RPMI8226 (cell line): ENCODE measurements around the gene PAX3.

Experiments used
- DNase-seq: peaks from one replicate; pipeline ENCODE4 v3.0.0-alpha.2; 2015

Gene PAX3

DNA sequence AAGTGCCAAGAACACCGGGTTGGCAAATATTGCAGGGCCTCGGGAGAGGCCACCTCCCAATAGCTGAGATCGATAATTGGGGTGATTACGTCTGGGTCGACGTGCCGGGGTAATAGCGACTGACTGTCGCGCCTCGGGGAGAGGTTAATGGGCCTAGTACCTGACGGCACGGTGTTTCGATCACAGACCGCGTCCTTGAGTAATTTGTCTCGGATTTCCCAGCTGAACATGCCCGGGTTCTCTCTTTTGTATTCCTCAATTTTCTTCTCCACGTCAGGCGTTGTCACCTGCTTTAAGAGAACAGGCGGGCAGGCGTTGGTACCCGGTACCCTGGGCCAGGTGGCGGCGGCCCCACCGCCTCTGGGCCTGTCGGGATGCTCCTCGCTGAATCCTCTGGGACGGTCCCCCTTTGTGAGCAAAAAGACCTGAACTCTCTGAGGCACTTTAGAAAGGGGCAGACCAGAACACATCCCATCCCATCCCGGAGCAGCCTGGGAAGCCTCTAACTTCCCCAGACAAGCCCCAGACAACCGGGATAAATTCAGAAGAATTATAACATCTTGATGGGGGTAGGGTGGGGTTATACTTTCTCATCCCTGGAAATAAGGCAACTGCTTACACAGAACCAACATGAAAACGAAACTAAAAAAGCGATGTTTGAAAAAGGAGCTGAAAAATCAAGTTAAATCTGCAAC, 3.3 kb downstream of the PAX3 start:
- DNase-seq: no peak

DNA sequence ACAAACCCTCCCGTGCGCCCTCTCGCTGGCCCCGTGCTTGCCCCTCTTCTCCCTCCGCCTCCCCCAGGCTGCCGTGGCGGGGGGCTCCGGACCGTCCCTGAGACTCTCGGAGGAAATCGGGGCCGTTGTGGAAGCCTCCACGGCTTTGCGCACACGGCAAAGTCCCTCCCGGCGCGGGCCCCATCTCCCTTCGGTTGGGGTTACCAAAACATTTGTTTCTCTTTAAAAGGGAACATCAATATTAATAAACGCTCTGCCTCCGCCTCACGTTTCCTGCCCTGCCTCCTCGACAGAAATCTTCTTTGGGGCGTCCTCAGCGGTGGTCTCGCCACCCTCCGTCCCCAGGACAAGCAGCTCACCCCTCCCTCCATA, 3.8 kb downstream of the PAX3 start:
- no peak for DNase-seq

DNA sequence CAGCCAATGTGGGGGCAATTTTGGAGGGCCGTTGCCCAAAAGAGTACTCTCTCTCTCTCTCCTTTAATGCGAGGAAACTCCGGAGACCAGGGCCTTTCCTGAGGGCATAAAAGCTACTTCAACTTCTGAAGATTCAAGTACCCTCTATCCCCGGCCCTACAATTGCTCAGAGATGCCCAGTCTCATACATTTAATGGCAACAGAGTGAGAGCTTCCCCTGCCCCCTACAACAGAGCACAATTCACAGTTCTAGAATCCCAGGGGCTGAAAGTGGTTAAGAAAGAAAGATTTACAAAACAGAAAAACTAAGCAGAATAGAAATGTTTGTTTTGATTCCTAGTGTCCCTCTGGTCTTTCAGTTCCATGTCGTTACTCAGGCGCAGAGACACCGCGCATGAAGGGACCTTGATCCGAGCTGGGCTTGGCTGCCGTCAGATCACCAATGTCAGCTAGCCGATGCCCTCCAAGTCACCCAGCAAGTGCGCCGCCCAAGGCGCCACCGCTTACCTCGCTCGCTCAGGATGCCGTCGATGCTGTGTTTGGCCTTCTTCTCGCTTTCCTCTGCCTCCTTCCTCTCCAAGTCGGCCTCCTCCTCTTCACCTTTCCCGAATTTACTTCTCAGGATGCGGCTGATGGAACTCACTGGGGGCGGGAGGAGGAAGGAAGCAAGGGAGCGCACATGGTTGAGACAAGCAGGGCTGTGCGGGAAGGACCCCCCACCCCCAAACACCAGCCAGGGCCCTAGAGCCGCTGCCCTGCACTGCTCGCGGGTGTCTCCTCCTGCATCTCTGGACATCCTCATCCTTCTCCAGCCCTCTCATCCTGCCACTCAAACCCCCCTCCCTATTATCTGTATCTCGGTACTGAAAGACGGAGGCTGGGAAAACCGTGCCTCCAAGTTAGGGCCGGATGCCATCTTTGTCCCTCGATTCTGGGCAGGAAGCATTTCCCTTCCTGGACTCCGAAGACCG, 4.9 kb downstream of the PAX3 start:
- no peak for DNase-seq

DNA sequence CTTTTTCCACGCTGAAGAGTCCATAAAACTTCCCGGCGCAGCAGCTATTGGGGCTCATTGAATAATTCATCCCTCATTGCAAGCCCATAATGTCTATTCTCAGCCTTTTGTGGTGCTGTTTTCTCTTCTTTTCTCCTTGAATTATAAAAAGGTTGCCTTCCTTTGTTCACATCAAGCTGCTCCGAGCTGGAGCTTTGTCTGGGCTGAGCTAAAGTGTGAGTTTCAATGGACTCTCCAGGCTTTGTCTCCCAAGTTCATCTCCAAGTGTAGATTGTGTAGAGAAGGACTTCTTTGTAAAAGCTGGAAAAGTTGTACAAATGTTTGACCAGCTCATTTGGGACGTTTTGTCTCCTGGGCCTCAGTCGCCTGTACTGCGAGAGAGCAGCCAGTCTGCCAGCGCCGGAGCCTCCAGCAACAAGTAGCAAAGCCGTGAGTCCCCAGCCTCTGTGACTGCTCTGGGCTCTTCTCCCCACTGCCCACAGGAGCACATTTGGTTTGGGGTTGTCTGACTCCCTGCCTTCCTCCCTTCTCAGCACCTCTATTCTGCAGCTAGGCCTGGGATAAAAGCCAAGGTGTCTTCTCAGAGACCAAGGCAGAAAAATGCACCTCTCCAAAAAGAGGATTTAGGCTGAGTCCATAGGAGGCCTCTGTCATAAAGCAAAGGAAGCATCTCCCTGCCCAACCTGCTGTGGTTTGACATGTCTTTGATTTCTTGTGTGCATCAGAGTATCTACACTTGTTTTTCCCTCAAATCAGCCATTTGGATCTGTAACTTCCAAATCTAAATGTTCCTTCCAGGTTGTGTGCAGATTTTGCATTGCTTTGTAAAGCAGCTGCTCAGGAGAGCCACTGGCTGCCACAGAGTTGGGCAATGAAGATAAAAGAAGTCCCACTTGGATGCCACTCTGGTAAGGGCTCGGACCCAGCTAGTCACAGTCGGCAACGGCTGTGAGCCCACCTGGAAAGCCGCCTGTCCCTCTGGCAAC, 6.4 kb downstream of the PAX3 start:
- no peak for DNase-seq

DNA sequence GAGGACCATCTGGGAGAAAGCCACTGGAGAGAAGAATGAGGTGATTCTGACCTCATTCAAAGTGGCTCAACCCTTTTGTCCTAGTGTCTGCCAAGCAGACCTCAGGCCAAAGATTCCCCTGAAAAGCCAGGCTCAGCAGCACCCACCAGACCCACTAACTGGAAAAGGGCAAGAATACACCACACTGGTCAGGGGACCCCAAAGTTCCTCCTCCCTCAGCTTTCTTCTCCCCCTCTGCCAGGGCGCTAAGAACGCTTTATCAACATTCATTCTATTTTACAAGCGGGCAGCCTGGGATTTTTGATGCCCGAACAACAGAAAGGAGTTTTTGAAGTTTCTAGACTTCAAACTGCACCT, 7.3 kb downstream of the PAX3 start:
- DNase-seq: no peak

DNA sequence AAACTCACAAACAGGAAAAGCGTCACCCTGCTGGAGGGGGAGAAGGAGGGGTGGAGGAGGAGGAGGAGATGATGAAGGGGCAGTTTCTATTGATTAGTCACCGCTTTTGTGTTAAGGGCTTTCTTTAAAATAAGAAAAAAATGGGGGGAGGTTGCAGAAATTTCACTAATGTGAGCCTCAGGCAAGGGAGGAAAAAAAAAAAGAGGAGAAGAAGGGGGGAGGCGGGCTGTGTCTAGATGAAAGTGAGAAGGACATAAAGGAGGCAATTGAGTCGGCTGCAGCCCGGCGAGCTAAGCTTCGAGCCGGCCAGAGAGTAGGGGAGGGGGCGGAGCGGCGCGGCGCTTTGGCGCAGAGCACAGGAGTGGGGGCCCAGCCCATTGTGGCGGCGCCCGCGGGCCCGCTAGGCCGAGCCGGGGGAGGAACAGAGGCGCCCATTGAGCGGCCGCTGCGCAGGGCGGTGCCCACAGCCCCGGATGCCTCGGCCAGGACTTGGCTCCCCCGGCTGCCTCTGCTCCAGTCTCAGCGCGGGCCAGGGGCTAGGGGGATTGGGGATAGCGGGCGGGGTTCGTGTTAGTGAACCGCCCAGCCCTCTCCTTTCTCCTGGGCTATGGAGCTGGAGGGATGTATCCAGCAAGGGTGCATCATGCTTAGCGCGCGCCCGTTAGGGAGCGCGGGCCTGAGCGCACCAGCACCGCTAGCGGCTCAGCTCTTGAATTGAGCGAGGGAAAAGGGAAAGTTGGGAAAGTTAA, 7.9 kb downstream of the PAX3 start:
- DNase-seq: no peak

DNA sequence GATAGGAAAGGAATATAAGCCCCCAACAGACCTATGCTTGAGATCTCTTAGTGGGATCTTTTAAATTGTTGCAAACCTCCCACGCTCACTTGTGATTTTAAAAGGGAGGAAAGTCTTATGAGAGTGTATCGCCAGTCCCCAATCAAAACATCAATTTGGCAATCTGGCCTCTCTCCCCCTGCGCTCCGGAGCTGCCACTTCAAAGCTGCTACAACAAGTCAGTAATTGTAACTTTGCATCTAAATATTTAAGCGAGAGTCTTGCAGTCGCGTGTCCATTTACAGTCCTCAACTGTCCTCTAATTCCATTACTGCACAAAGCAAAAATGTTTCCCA, 8.4 kb downstream of the PAX3 start:
- no peak for DNase-seq

DNA sequence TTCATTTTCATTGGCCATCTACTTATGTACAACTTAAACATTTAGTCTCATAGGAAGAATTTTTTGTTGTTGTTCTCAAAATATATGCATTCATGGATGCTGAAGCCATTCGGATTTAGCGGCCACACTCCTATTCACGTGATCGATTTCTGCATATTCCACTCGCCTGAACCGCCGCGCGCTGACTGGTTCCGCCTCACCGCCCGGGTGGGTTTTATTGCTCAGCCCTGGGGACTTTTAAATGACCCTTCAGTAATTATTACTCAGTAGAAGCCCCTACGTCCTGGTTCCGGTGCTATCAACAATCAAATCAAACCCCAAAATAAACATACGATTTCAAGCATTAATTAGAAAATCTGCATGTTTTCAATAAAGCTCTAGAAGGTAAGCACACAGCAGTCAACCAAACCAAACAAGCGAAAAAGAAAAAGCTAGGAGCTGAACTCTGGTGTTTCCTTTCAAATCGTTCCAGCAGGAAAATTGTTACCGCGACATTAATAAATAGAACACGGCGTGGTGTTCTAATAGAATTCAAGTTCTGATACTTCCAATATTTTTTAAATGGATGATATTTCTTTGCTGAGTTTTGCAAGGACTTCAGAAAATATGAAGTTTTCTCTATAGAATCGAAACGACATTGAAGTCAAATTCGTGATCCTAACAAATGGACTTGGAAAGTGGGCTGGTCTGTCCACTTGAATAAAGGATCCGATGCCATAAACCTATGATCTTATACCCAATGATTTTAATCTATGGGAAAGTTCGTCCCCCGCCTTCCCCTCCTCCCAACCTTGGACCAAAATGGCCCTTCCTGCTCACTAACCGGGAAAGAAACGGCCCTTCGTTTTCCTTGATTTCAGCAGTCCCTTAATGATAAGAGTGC, 9.3 kb downstream of the PAX3 start:
- no peak for DNase-seq

DNA sequence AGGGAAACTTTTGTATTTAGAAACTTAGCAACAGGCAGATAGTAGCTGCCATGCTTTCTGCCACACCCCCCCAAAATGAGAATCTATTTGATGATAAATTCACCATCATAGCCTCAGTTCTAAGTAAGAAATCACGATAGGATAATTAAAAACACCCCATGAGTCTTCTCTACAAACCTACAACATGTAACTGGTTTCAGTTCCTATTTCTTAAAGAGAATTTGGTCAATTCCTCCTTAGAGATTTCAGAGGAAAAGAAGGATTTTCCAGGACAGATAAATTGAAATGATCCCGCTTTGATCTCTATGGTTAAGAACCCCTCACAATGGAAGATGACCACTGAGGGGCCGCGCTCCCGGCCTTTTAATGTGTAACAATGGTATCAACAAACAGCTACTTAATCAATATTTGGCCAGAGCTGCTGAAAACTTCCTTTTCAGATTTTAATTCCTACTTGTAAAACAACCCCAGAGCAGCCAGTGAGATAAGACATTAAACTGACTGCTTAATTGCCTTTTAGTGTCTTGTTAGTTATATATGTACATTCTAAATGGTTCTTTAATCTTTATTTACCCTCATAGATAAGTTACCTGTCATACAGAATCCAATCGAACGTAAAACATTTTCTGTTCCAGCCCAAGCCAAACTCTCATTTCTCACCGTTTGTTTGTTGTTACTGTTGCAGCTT, 10.1 kb downstream of the PAX3 start:
- DNase-seq: no peak

DNA sequence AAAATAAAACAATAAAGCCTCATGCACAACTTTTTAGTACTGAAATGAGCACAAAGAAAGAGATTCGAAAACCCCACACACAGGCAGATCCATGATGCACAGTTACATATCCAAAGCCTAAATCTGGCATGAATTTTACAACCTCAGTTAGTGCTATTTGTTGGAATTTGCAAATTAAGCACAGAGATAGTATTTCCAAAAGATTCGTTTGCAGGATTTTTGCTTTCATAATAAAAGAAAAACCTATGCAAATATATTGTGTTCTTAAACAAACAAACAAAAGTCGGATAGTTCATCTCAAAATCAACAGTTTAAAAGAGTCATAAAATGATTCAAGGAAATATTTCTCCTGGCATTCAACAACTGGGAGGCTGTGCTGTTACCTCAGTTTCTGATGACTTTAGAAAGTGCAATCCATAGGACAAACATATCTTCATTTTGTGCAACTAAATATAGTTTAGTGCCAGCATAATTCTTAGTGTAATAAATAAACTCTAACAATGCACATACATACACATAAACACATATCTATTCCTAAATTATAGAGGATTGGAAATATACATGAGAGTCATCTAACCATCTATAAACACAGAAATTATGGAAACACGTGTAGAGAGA, 10.8 kb downstream of the PAX3 start:
- no peak for DNase-seq

DNA sequence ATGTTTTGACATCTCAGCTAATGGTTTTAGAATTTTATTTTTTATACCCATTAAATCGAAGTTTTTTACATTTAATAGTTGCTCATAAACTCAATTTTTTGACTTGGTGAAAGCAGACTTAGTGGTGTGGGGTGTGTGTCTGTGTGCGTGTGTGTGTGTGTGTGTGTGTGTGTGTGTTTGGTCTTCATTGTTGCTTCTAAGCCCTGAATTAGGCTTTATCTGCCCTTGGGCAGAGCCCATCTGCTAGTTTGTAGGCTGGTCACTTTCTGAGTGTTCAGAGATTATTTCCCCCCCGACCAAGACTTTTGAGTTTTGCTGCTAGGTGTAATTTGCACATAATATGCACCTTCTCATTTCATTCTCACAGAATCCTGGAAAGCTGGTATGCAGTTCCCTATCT, 14.3 kb downstream of the PAX3 start:
- DNase-seq: no peak

DNA sequence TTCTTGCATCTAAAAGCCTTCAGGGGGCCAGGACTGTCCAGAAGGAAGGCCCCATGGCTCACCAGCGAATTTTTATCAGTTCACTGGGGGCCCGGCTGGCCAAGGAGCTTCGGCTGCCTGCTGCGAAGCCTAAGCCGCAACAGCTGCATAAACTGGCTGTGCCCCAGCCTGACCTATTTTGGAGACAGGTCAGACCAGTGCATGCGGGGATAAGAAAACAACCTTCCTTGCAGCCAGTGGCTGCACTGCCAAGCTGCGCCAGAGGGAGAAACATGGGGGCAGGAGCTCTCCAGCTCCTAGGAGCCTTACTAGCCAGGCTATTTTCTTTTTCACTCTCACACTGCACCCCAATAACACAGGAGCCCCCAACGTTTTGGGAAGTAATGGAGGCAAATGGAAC, 15.2 kb downstream of the PAX3 start:
- peak; percentile 26 for DNase-seq

DNA sequence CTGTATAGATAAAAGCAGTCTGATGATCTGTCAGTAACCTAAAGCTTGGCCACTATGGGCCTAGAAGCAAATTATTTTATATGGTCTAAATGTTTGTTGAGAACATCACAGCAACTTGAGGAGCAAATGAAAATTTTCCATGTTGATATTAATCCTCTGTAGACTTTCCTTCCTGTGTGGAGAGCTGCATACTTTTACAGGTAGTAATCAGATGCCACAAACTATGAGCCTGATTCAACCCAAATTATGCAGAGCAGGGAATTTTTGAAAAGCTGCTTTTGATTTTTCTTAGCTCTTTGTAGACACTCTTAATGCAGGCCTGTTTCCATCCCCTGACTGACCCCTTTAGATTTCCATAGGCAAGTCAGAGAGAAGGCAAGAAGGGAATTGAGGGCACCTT, 17.3 kb downstream of the PAX3 start:
- DNase-seq: no peak

DNA sequence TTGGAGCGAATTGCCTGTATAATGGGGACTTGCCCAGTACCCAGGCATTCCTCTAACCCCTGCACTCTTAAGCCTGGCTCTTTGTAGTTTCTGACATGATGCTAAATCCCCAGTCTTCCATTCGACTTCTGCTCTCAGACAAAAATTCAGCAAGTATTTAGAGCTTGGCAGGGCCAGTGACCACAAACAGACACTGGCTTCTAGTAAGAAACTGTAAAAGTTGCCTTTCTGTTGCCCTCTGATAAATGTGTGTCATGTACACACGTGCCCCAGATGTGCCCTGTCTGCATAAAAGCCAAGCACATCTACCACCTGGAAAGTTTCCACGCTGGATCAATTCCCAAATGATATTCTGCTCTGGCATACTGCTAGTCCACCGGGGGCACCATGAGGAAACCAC, 18.0 kb downstream of the PAX3 start:
- no peak for DNase-seq

DNA sequence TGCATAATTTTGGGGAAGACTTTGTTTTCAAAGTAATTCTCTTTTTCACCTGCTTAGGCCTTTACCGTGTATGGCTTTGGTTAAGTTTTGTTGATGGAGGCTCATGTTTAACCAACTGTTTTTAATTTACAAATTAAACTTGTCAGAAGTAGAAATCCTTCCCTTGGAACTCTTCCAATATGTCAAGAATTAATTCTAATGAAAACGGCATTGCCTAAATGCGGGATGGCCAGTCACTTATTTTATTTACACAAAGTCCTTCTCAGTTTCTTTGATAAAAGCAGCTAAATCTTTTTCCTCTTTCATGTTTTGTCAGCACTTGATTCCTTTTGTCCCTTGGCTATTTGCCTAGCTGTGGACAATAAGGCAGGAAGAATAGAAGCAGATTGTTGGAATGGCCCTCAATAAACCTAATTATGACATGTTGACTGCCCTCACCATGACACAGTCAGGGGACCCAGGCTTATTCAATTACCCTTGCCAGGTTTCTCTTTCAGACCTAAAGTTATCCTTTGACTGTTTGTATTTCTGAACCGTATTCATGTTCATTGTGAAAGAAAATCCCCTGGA, 26.3 kb downstream of the PAX3 start:
- DNase-seq: no peak

DNA sequence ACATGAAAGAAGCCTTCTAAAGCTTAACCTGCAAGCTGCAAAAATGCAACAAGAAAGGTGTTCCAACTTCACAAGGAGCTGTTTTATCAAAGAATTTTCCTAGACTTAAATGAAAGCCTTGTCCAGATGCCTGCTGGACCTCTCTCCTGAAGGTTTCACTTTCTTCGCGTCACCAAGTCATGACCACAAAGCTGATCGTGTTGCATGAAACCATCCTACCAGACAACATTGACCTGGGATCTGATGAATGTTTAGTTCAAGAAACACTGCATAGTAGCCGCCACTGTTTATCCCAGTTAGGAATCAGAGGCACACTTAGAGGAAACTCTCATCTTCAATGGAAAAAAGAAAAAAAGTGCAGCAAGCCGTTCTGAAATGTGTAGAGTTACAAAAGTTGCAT, 26.9 kb downstream of the PAX3 start:
- DNase-seq: no peak

DNA sequence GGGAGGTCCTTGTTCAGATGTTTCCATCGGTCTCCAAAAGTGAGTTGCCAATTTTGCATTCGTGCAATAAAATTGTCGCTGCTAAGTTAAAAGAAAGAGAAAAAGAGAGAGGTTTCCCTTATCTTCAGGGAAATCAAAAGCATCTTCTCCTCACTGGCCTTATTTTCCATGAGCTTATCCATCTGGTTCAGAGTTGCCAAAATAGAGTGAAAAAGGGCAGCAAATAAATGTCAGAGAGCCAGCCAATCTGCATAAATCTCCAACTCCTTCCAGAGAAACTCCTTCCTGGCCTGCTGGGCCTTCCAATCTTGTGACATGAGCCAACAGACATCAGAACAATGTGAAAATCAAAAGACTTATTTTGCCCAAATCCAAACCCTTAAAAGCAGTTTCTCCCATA, 28.4 kb downstream of the PAX3 start:
- DNase-seq: no peak

DNA sequence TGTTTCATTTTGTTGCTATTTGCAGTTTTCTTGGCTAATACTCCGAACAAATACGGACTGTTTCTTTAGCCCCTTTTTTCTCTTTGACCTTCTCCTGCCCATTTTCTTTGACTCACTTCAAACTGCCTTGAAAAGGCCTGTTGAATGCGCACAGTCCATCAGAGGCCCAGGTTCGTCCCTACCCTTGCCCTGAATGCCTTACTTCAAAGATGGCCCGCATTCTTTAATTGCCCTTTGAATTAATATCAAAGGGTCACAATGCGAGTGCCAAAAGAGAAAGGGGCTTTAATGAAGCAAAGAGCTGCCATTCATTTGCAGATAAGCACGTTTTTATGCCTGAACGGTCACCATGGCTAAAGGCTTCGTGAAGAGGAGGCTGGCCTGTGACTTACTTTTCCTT, 29.7 kb downstream of the PAX3 start:
- no peak for DNase-seq

DNA sequence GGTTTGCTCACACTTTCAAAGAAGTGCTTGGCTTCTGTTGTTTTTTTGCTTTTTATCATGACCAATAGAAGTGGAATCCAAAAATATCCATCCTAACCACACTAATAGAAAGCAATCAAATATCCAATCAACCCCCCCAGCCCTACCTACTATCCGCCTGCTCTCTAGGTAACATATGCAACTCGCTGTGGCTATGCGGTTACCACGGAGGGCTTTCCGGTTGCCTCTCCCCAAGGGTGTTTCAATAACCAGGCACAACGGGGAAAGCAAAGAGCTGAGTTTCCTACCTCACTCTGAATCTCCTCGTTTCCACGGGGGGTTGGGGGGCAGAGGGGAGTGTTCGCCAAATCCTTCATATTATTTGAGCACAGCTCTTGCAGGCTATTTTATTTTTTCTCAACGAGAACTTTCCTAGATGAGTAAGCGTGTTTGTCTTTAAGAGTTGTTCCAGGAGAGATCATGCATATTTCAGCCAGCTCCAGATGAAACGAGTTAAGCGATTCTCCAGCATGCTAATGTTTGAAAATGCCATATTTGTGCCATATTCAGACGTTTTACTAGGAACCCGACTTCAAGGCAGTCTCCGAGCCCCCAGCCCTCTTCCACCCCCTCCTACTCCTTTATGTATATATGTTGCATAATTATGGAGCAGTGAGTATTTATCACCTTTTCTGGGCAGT, 30.3 kb downstream of the PAX3 start:
- no peak for DNase-seq
